Breast epithelium (tissue), 3 donors: ENCODE data around the gene ABCA4.

ENCODE experiments used
- POLR2A ChIP-seq: fragments of 450-650 bp; IDR thresholded peaks from one replicate; pipeline ENCODE4 v1.6.1; 2016; ENCODE audit warnings: antibody characterized with exemption, mild to moderate bottlenecking, moderate library complexity
- TF ChIP-seq, protein P1 (sequence below), 3 donors: fragments of 450-650 bp; IDR thresholded peaks; one replicate each; pipeline ENCODE4 v1.5.1; 2016 to 2017; ENCODE audit warnings: antibody characterized with exemption in 3 of 3, mild to moderate bottlenecking in 3 of 3, moderate library complexity in 3 of 3

DNA sequence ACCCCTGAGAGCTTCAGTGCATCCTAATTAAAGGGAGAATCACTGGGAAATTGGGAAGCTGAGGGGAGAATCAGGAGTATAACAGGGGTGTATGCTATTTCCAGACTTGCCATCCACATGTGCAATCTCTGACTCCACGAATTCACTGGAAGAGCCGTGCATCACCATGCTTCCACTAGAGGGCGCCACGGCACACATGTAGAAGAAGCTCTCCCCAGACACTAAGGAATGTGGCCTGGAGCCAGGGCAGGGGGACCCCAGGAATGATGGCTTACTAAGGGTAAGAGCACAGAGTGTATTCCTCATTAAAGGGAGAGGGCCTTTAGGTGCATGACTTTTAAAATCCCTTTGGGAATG is 81.5 kb downstream of the ABCA4 start:
- TF ChIP-seq, protein P1, sequence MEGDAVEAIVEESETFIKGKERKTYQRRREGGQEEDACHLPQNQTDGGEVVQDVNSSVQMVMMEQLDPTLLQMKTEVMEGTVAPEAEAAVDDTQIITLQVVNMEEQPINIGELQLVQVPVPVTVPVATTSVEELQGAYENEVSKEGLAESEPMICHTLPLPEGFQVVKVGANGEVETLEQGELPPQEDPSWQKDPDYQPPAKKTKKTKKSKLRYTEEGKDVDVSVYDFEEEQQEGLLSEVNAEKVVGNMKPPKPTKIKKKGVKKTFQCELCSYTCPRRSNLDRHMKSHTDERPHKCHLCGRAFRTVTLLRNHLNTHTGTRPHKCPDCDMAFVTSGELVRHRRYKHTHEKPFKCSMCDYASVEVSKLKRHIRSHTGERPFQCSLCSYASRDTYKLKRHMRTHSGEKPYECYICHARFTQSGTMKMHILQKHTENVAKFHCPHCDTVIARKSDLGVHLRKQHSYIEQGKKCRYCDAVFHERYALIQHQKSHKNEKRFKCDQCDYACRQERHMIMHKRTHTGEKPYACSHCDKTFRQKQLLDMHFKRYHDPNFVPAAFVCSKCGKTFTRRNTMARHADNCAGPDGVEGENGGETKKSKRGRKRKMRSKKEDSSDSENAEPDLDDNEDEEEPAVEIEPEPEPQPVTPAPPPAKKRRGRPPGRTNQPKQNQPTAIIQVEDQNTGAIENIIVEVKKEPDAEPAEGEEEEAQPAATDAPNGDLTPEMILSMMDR (IDR thresholded peaks at IDR 0.05), result peak; percentile 53 to 72 (median 70)
- TF ChIP-seq POLR2A, result no peak
